Fibroblast of lung (primary cell): ENCODE data around the gene ELL. TPM values are rescaled to one million over a fixed set of nuclear protein-coding genes. Genes with fewer than 3 reads are reported as not detected.

ENCODE experiments used
- DNase-seq, 2 donors: peaks; one replicate each; pipeline versions ENCODE4 v3.0.0 to v3.0.0-alpha.2; 2010; ENCODE audit warnings: low read depth in 2 of 2
- H2AFZ ChIP-seq: 2 replicates; pipeline ENCODE4 v1.5.1; 2012; ENCODE audit warnings: low read length, control low read depth, inconsistent platforms
- H3K27ac ChIP-seq: 2 replicates; pipeline ENCODE4 v1.5.1; 2011; ENCODE audit warnings: low read length, control low read depth; ENCODE audit not compliant: insufficient read depth
- H3K27me3 ChIP-seq: 2 replicates; pipeline ENCODE4 v1.5.1; 2011; ENCODE audit warnings: mild to moderate bottlenecking, low read length; ENCODE audit not compliant: control insufficient read depth, insufficient read depth
- H3K36me3 ChIP-seq: 2 replicates; pipeline ENCODE4 v1.5.1; 2011; ENCODE audit warnings: low read length; ENCODE audit not compliant: control insufficient read depth, insufficient read depth
- H3K4me1 ChIP-seq: 2 replicates; pipeline ENCODE4 v1.5.1; 2011; ENCODE audit warnings: low read length; ENCODE audit not compliant: control insufficient read depth, insufficient read depth; ENCODE audit errors: extremely low read depth
- H3K4me2 ChIP-seq: 2 replicates; pipeline ENCODE4 v1.5.1; 2011; ENCODE audit warnings: low read length, control low read depth; ENCODE audit not compliant: insufficient read depth; ENCODE audit errors: extremely low read depth
- H3K4me3 ChIP-seq, 4 experiments: fragments of 200-600 bp in 1 of 4; sonication (generic) in 1 of 4; replicated peaks in 1 of 4; 2 replicates each; pipeline ENCODE4 v1.5.1; 2011 to 2016; ENCODE audit warnings: low read length in 4 of 4, low read depth in 3 of 4, mild to moderate bottlenecking in 3 of 4, control low read depth in 2 of 4, inconsistent platforms in 1 of 4, mixed read lengths in 1 of 4; ENCODE audit not compliant: insufficient read depth in 1 of 4; ENCODE audit errors: control extremely low read depth in 1 of 4
- H3K79me2 ChIP-seq: 2 replicates; pipeline ENCODE4 v1.5.1; 2012; ENCODE audit warnings: mild to moderate bottlenecking, low read length, inconsistent platforms; ENCODE audit not compliant: control insufficient read depth, insufficient read depth
- H3K9ac ChIP-seq: 2 replicates; pipeline ENCODE4 v1.5.1; 2011; ENCODE audit warnings: mild to moderate bottlenecking, low read length, control low read depth; ENCODE audit not compliant: insufficient read depth
- H3K9me3 ChIP-seq: 2 replicates; pipeline ENCODE4 v1.5.1; 2012; ENCODE audit warnings: low read depth, low read length; ENCODE audit not compliant: control insufficient read depth, insufficient read depth
- H4K20me1 ChIP-seq: 2 replicates; pipeline ENCODE4 v1.5.1; 2011; ENCODE audit warnings: low read length; ENCODE audit not compliant: control insufficient read depth, insufficient read depth; ENCODE audit errors: extremely low read depth
- EZH2 ChIP-seq: IDR thresholded peaks from 2 replicates; pipeline ENCODE4 v1.5.1; 2012; ENCODE audit warnings: low read length, control low read depth, mild to moderate bottlenecking; ENCODE audit errors: missing control alignments
- polyA plus RNA-seq, 2 donors: library from polyadenylated mRNA; depleted of rRNA in 1 of 2; stranded (reverse) in 1 of 2; unstranded in 1 of 2; fragments of >200 nt; gene quantifications; 2 replicates each; pipeline ENCODE4 v1.2.1, GENCODE V29; 2011 to 2012; ENCODE audit warnings: missing spikeins in 1 of 2
- total RNA-seq: library from RNA; depleted of rRNA; stranded (reverse); fragments of >200 nt; gene quantifications from 2 replicates; pipeline ENCODE4 v1.2.1, GENCODE V29; 2014
- TF ChIP-seq, protein P1 (sequence below), 2 donors: IDR thresholded peaks in 1 of 2; conservative IDR thresholded peaks in 1 of 2; 1 replicate in 1 of 2; 2 replicates in 1 of 2; pipeline ENCODE4 v1.5.1; 2011 to 2012; ENCODE audit warnings: low read length in 2 of 2, control low read depth in 1 of 2, inconsistent platforms in 1 of 2, low read depth in 1 of 2, mild to moderate bottlenecking in 1 of 2

ELL gene
- total and polyA plus RNA-seq, 2 donors (not counting 1 experiment from before 2014, with no cell fraction given), result 4.4 to 18.7 TPM

DNA sequence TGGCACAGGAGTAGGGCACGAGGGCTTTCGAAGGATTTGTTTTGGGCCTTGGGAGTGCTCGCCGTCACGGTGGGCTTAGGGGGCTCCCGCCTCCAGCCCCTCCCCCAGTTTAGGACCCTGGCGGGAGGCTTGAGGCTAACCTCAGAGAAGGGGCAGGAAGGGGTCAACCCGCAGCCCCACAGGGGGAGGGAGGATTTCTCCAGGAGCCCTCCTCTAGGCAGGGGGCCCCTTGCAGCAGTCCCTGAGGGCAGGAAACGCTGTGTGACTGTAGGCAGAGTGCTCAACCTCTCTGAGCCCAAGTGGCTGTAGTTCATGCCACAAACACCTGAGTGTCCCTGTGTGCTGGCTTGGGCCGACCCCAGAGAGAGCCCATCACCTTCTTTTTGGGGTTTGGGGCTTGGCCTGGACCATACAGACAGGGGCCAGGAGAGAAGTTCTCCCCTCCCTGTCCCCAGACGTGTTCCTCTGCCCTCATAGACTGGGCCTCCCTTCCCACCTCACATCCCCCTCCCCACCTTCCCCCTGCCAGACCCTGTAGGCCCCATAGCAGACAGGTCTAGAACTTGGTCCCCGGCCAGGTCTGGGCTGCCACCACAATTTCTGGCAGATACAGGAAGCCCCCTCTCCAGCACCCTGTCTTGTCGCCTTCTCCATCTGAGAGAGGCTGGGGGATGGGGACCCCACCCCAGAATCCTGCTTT is 92.0 kb downstream of the ELL start:
- peaks cover 25% of the 10 kb centered on the region for H3K79me2 ChIP-seq
- H3K27ac ChIP-seq, result peak overlapping the region; percentile 79
- H2AFZ ChIP-seq, result no peak overlapping the region
- H3K9me3 ChIP-seq, result no peaks in the 10 kb centered on the region
- no peaks in the 10 kb centered on the region for H3K27me3 ChIP-seq
- peak overlapping the region; percentile 80 for H3K9ac ChIP-seq
- H4K20me1 ChIP-seq, result no peaks in the 10 kb centered on the region
- H3K4me3 ChIP-seq, result no peak overlapping the region
- peaks cover 11% of the 10 kb centered on the region for H3K36me3 ChIP-seq
- TF ChIP-seq EZH2, result no peak
- TF ChIP-seq, protein P1, sequence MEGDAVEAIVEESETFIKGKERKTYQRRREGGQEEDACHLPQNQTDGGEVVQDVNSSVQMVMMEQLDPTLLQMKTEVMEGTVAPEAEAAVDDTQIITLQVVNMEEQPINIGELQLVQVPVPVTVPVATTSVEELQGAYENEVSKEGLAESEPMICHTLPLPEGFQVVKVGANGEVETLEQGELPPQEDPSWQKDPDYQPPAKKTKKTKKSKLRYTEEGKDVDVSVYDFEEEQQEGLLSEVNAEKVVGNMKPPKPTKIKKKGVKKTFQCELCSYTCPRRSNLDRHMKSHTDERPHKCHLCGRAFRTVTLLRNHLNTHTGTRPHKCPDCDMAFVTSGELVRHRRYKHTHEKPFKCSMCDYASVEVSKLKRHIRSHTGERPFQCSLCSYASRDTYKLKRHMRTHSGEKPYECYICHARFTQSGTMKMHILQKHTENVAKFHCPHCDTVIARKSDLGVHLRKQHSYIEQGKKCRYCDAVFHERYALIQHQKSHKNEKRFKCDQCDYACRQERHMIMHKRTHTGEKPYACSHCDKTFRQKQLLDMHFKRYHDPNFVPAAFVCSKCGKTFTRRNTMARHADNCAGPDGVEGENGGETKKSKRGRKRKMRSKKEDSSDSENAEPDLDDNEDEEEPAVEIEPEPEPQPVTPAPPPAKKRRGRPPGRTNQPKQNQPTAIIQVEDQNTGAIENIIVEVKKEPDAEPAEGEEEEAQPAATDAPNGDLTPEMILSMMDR (conservative IDR thresholded peaks at IDR 0.05 in 1 of 2, IDR thresholded peaks at IDR 0.05 in 1 of 2; ENCODE audit: low read depth in 1 of 2, low read length in 2 of 2), result no peak
- DNase-seq, result no peak
- peaks cover 34% of the 10 kb centered on the region for H3K4me1 ChIP-seq
- H3K4me2 ChIP-seq, result peak overlapping the region; percentile 32

DNA sequence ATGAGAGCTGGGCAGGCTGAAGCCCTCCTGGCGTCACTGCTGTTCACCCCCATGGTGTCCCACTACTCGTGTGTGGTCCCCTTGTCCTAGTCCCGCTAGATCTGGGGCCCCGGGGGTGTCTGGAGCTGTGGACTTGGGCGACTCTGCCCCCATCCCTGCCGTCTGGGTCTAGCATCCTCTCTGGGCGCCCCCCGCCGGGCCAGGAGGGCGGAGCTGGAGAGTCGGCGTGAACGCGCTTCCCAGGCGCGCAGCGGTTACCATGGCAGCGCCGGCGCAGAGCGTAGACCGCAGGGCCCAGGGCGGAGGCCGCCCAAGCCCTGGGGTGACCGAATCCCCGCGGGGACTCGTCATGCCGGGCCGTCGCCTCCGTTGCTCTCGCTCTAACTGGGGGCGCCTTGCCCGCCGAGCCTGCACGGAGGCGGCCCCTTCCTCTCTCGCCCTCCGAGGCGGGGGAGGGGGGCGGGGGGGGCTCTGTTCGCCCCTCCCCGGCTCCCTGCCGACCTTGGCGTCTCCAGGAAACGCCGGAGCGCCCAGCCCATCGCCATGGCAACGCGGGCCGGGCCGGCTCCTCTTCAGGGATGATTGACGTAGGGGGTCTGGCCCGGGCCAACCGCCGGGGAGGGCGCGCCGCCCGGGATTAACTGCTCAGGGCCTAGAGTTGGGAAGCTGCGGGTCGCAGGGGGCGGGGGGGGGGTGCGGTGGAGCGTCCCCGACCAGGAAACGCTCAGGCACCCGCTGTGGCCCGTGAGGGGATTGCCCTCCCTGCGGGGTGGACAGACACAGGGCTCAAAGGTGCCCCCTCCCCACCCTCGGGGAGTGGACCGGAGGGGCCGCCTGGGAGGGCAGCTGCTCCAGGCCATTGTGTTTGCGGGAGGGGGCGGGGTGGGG is 92.8 kb downstream of the ELL start:
- no peaks in the 10 kb centered on the region for H3K27me3 ChIP-seq
- peaks cover 31% of the 10 kb centered on the region for H3K79me2 ChIP-seq
- DNase-seq, result peak; percentile 79 to 82
- no peak overlapping the region for H2AFZ ChIP-seq
- no peaks in the 10 kb centered on the region for H3K9me3 ChIP-seq
- H3K4me3 ChIP-seq, result peak overlapping the region in 2 of 4 experiments; percentile 19 to 44
- peaks cover 9% of the 10 kb centered on the region for H3K36me3 ChIP-seq
- peak overlapping the region; percentile 79 for H3K27ac ChIP-seq
- TF ChIP-seq, protein P1 (conservative IDR thresholded peaks at IDR 0.05 in 1 of 2, IDR thresholded peaks at IDR 0.05 in 1 of 2; ENCODE audit: low read depth in 1 of 2, low read length in 2 of 2), result peak in 1 of 2 donors; percentile 1
- TF ChIP-seq EZH2, result no peak
- no peaks in the 10 kb centered on the region for H4K20me1 ChIP-seq
- peak overlapping the region; percentile 80 for H3K9ac ChIP-seq
- peaks cover 34% of the 10 kb centered on the region for H3K4me1 ChIP-seq
- peak overlapping the region; percentile 59 for H3K4me2 ChIP-seq

DNA sequence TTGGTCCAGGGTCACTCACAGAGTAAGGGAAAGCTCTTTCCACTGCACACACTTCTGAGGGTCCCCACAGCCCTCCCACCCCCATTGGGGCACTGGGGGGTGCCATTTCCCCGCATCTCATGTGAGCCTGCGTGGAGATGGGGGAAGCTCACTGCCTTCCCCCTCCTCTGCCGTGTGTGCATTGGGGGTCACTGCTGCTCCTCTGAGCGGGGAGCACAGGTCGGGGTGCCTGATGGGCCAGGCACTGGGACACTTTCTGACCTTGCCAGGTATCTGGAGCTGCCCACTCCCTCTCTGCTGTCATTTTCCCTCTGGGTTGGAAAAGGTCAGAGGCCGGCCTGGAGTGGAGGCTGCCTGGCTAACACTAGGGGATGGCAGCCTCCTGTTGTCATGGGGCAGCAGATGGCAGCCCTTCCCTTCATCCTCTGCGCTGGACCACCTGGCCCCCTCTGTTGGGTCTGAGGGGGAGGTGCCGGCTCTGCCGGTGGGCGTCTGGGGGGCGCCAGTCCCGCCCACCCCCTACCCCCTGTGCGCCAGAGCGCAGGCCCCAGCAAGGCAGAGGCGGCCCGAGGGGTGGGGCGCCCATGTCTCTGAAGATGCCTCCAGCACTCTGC is 93.6 kb downstream of the ELL start:
- peaks cover 38% of the 10 kb centered on the region for H3K79me2 ChIP-seq
- TF ChIP-seq, protein P1 (conservative IDR thresholded peaks at IDR 0.05 in 1 of 2, IDR thresholded peaks at IDR 0.05 in 1 of 2; ENCODE audit: low read depth in 1 of 2, low read length in 2 of 2), result no peak
- no peak for TF ChIP-seq EZH2
- no peak for DNase-seq
- peak overlapping the region; percentile 80 for H3K9ac ChIP-seq
- H2AFZ ChIP-seq, result no peak overlapping the region
- H3K4me3 ChIP-seq, result no peak overlapping the region
- no peaks in the 10 kb centered on the region for H4K20me1 ChIP-seq
- no peaks in the 10 kb centered on the region for H3K27me3 ChIP-seq
- H3K36me3 ChIP-seq, result peaks cover 9% of the 10 kb centered on the region
- H3K4me1 ChIP-seq, result peaks cover 34% of the 10 kb centered on the region
- H3K27ac ChIP-seq, result peak overlapping the region; percentile 79
- no peaks in the 10 kb centered on the region for H3K9me3 ChIP-seq
- H3K4me2 ChIP-seq, result peak overlapping the region; percentile 59
